ENCODE data around the gene AP3B2.

The AP3B2 gene

DNA sequence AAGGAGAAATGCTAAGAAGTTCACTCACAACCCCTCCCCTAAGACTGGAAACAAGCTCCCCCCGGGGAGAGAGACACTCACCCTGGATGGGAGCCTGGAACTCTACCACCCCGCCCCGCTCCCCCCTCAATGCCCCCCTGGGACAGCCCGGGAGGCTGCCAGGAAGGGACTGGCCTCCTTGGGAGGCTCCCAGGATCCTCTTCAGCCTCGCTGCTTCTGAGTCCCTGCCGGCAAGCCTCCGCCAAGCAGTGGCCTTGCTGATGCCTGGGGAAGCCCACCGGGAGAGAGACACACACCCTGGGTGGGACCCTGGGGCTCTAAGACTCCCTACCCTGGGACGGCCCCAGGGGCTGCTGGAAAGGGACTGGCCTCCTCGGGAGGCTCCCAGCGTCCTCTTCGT is 95.9 kb downstream of the AP3B2 start:
- H3K36me3 ChIP-seq (ENCODE audit: low read depth) = no peaks in the 10 kb centered on the region
- no peak for ATAC-seq (ENCODE audit: low read depth)

GRCh38 chr15:82611348-82611747 is 98.3 kb downstream of the AP3B2 start:
- no peaks in the 10 kb centered on the region for H3K9me3 ChIP-seq (ENCODE audit: severe bottlenecking)
- no peak for ATAC-seq (ENCODE audit: low read depth)
- H3K27ac ChIP-seq (ENCODE audit: poor library complexity, severe bottlenecking) = no peak overlapping the region
- no peak for DNase-seq (ENCODE audit: low spot score)
- H3K4me3 ChIP-seq (ENCODE audit: severe bottlenecking) = no peak overlapping the region
- no peaks in the 10 kb centered on the region for H3K4me1 ChIP-seq (ENCODE audit: insufficient read depth, poor library complexity, severe bottlenecking)
- H3K27me3 ChIP-seq (ENCODE audit: insufficient read depth, poor library complexity, severe bottlenecking) = peaks cover 13% of the 10 kb centered on the region
- no peaks in the 10 kb centered on the region for H3K36me3 ChIP-seq (ENCODE audit: low read depth)
- no peak for TF ChIP-seq CTCF (IDR thresholded peaks at IDR 0.05; ENCODE audit: poor library complexity, severe bottlenecking)

More for the DNA sequence above, 95.9 kb downstream of the AP3B2 start:
- H3K4me3 ChIP-seq (ENCODE audit: severe bottlenecking) = no peak overlapping the region
- TF ChIP-seq CTCF (IDR thresholded peaks at IDR 0.05; ENCODE audit: poor library complexity, severe bottlenecking) = no peak
- no peaks in the 10 kb centered on the region for H3K9me3 ChIP-seq (ENCODE audit: severe bottlenecking)
- no peak overlapping the region for H3K27ac ChIP-seq (ENCODE audit: poor library complexity, severe bottlenecking)
- H3K27me3 ChIP-seq (ENCODE audit: insufficient read depth, poor library complexity, severe bottlenecking) = peaks cover 23% of the 10 kb centered on the region
- H3K4me1 ChIP-seq (ENCODE audit: insufficient read depth, poor library complexity, severe bottlenecking) = no peaks in the 10 kb centered on the region
- DNase-seq (ENCODE audit: low spot score) = no peak

All from RWPE2 (cell line).